H1 (cell line): ENCODE measurements around the gene SCN3B. TPM values are rescaled to one million over a fixed set of nuclear protein-coding genes. Genes with fewer than 3 reads are reported as not detected.

Experiments
- CTCF ChIA-PET: fragments of 300-600 bp; sonication (Branson Sonifier 250); formaldehyde crosslinking; loops from one replicate; lab custom pipeline; 2021; ENCODE audit not compliant: partially characterized antibody; lab: Charles Lee
- POLR2A ChIA-PET: fragments of 300-600 bp; sonication (Branson Sonifier 250); formaldehyde crosslinking; loops from one replicate; lab custom pipeline; 2021; ENCODE audit warnings: inconsistent platforms; ENCODE audit not compliant: partially characterized antibody; lab: Charles Lee
- DNase-seq, 2 experiments: peaks; one replicate each; pipeline versions ENCODE4 v3.0.0 to v3.0.0-alpha.2; 2010 to 2022; ENCODE audit warnings: low spot score in 2 of 2, low read depth in 1 of 2, mixed read lengths in 1 of 2
- FAIRE-seq: peaks from 2 replicates; lab custom pipeline; 2011; peaks lifted over from hg19 to GRCh38; lab: Jason Lieb, UNC
- H2AFZ ChIP-seq: 2 replicates; pipeline ENCODE4 v1.8.1; 2012; ENCODE audit warnings: low read length, inconsistent platforms
- H2AK5ac ChIP-seq: 2 replicates; pipeline ENCODE4 v1.6.1; 2013; ENCODE audit warnings: low read depth, low read length
- H2BK120ac ChIP-seq: replicated peaks from 2 replicates; pipeline ENCODE3; 2013; ENCODE audit warnings: low read depth, low read length, inconsistent platforms
- H2BK12ac ChIP-seq: 2 replicates; pipeline ENCODE4 v1.6.1; 2013; ENCODE audit warnings: low read depth, low read length
- H2BK15ac ChIP-seq: 2 replicates; pipeline ENCODE4 v1.6.1; 2013; ENCODE audit warnings: low read length
- H2BK20ac ChIP-seq: 2 replicates; pipeline ENCODE4 v1.6.1; 2013; ENCODE audit warnings: low read length
- H2BK5ac ChIP-seq: 2 replicates; pipeline ENCODE4 v1.6.1; 2013; ENCODE audit warnings: low read depth, low read length
- H3K14ac ChIP-seq: 2 replicates; pipeline ENCODE4 v1.6.1; 2013; ENCODE audit warnings: inconsistent platforms; ENCODE audit not compliant: insufficient read length
- H3K18ac ChIP-seq: 2 replicates; pipeline ENCODE4 v1.6.1; 2013; ENCODE audit warnings: low read length; ENCODE audit errors: extremely low read depth
- H3K23ac ChIP-seq: 2 replicates; pipeline ENCODE4 v1.6.1; 2013; ENCODE audit warnings: inconsistent platforms; ENCODE audit not compliant: insufficient read length
- H3K23me2 ChIP-seq: 2 replicates; pipeline ENCODE4 v1.6.1; 2013; ENCODE audit warnings: low read depth, low read length
- H3K27ac ChIP-seq: 2 replicates; pipeline ENCODE4 v1.6.1; 2011; ENCODE audit warnings: low read depth, low read length, inconsistent platforms
- H3K27me3 ChIP-seq, 4 experiments: replicated peaks in 1 of 4; 1 replicate in 1 of 4; 2 replicates in 3 of 4; pipeline versions ENCODE4 v1.6.1 to v1.8.1; 2011 to 2013; ENCODE audit warnings: low read length in 3 of 4, mild to moderate bottlenecking in 3 of 4, inconsistent platforms in 2 of 4, mixed read lengths in 2 of 4, moderate library complexity in 1 of 4; ENCODE audit not compliant: control insufficient read depth in 3 of 4, insufficient read depth in 3 of 4; ENCODE audit errors: extremely low read depth in 1 of 4
- H3K36me3 ChIP-seq, 4 experiments: 2 replicates each; pipeline versions ENCODE4 v1.6.1 to v1.8.1; 2011 to 2013; ENCODE audit warnings: mild to moderate bottlenecking in 4 of 4, low read length in 3 of 4, moderate library complexity in 2 of 4, control low read depth in 1 of 4, inconsistent platforms in 1 of 4; ENCODE audit not compliant: insufficient read depth in 4 of 4, control insufficient read depth in 2 of 4
- H3K4ac ChIP-seq: replicated peaks from 2 replicates; pipeline ENCODE3; 2013; ENCODE audit warnings: low read length, low read depth, mixed read lengths, inconsistent platforms; ENCODE audit not compliant: insufficient read length
- H3K4me1 ChIP-seq, 4 experiments: replicated peaks in 1 of 4; 1 replicate in 1 of 4; 2 replicates in 3 of 4; pipeline versions ENCODE4 v1.6.1 to v1.8.1; 2011 to 2013; ENCODE audit warnings: low read length in 3 of 4, inconsistent platforms in 2 of 4, mixed read lengths in 1 of 4; ENCODE audit not compliant: insufficient read depth in 4 of 4, control insufficient read depth in 3 of 4
- H3K4me2 ChIP-seq, 2 experiments: 2 replicates each; pipeline versions ENCODE4 v1.6.1 to v1.8.1; 2011 to 2013; ENCODE audit warnings: low read depth in 2 of 2, low read length in 2 of 2, control low read depth in 1 of 2, inconsistent platforms in 1 of 2, mild to moderate bottlenecking in 1 of 2; ENCODE audit not compliant: insufficient read depth in 1 of 2
- H3K4me3 ChIP-seq, 4 experiments: fragments of 200-600, 300-600 bp in 1 of 4; sonication (generic), shearing (Covaris generic), sonication (Bioruptor Twin) in 1 of 4; 2 replicates each; pipeline versions ENCODE4 v1.5.1 to v1.8.1; 2011 to 2016; ENCODE audit warnings: low read length in 4 of 4, low read depth in 3 of 4, control low read depth in 2 of 4, inconsistent platforms in 2 of 4, mild to moderate bottlenecking in 2 of 4, mixed read lengths in 1 of 4, moderate library complexity in 1 of 4; ENCODE audit not compliant: insufficient read depth in 2 of 4; ENCODE audit errors: extremely low read depth in 1 of 4
- H3K56ac ChIP-seq: replicated peaks from 2 replicates; pipeline ENCODE3; 2013; ENCODE audit warnings: low read depth, mild to moderate bottlenecking, mixed read lengths, low read length, inconsistent platforms; ENCODE audit not compliant: insufficient read length
- H3K79me1 ChIP-seq: 2 replicates; pipeline ENCODE4 v1.6.1; 2013; ENCODE audit warnings: low read depth, low read length, control low read depth
- H3K79me2 ChIP-seq, 2 experiments: 2 replicates each; pipeline versions ENCODE4 v1.6.1 to v1.8.1; 2012 to 2013; ENCODE audit warnings: low read length in 2 of 2, mild to moderate bottlenecking in 2 of 2, inconsistent platforms in 1 of 2; ENCODE audit not compliant: insufficient read depth in 2 of 2, control insufficient read depth in 1 of 2
- H3K9ac ChIP-seq, 4 experiments: replicated peaks in 1 of 4; 1 replicate in 1 of 4; 2 replicates in 3 of 4; pipeline versions ENCODE4 v1.6.1 to v1.8.1; 2011 to 2013; ENCODE audit warnings: low read depth in 3 of 4, low read length in 3 of 4, control low read depth in 2 of 4, mild to moderate bottlenecking in 2 of 4, moderate library complexity in 2 of 4, inconsistent platforms in 1 of 4; ENCODE audit errors: extremely low read depth in 1 of 4
- H3K9me3 ChIP-seq, 2 experiments: 2 replicates each; pipeline versions ENCODE4 v1.6.1 to v1.8.1; 2012 to 2013; ENCODE audit warnings: mild to moderate bottlenecking in 2 of 2, moderate library complexity in 2 of 2, control low read depth in 1 of 2, inconsistent platforms in 1 of 2, low read depth in 1 of 2, low read length in 1 of 2, mixed read lengths in 1 of 2; ENCODE audit not compliant: insufficient read depth in 2 of 2
- H4K20me1 ChIP-seq, 2 experiments: replicated peaks in 1 of 2; 2 replicates each; pipeline versions ENCODE3 to v1.8.1; 2011 to 2013; ENCODE audit warnings: inconsistent platforms in 2 of 2, low read length in 2 of 2, mild to moderate bottlenecking in 1 of 2; ENCODE audit not compliant: insufficient read depth in 2 of 2, control insufficient read depth in 1 of 2
- H4K5ac ChIP-seq: 2 replicates; pipeline ENCODE4 v1.6.1; 2013; ENCODE audit warnings: low read length, low read depth, mixed read lengths, inconsistent platforms; ENCODE audit not compliant: insufficient read length
- H4K8ac ChIP-seq: 2 replicates; pipeline ENCODE4 v1.8.0; 2013; ENCODE audit warnings: mild to moderate bottlenecking, moderate library complexity, low read length, inconsistent platforms; ENCODE audit not compliant: insufficient read depth; ENCODE audit errors: extremely low read depth
- H4K91ac ChIP-seq: replicated peaks from 2 replicates; pipeline ENCODE3; 2013; ENCODE audit warnings: low read length, mixed read lengths, inconsistent platforms; ENCODE audit not compliant: insufficient read length
- BRCA1 ChIP-seq: IDR thresholded peaks from 2 replicates; pipeline ENCODE4 v1.6.1; 2012; ENCODE audit warnings: low read depth, low read length, improper control_type of control experiment
- CBX8 ChIP-seq: fragments of 300-800, 300-1000 bp; sonication (generic); IDR thresholded peaks from 2 replicates; pipeline ENCODE4 v1.7.1; 2016; ENCODE audit warnings: low read depth, low read length, borderline replicate concordance
- HDAC6 ChIP-seq: IDR thresholded peaks from one replicate; pipeline ENCODE4 v1.7.1; 2012; ENCODE audit warnings: low read depth, mild to moderate bottlenecking, inconsistent platforms, low read length, moderate library complexity
- PHF8 ChIP-seq: fragments of 200-600 bp; sonication (generic); conservative IDR thresholded peaks from 2 replicates; pipeline ENCODE4 v1.7.1; 2012; ENCODE audit warnings: low read depth, mild to moderate bottlenecking, inconsistent platforms, low read length, moderate library complexity
- RFX5 ChIP-seq: IDR thresholded peaks from 2 replicates; pipeline ENCODE4 v1.6.1; 2011; ENCODE audit warnings: low read depth, low read length, improper control_type of control experiment, borderline replicate concordance
- RNF2 ChIP-seq: fragments of 200-900, 300-1000 bp; sonication (generic); IDR thresholded peaks from 2 replicates; pipeline ENCODE4 v1.7.1; 2016; ENCODE audit warnings: borderline replicate concordance, low read depth, mild to moderate bottlenecking, antibody characterized with exemption, low read length; ENCODE audit not compliant: poor library complexity, severe bottlenecking; ENCODE audit errors: missing control alignments
- TBP ChIP-seq: IDR thresholded peaks from 2 replicates; pipeline ENCODE4 v1.6.1; 2011; ENCODE audit warnings: low read depth, low read length, improper control_type of control experiment
- WGBS, 2 experiments: shearing (Covaris generic) in 1 of 2; methylation state at CpG; one replicate each; pipeline versions ENCODE4 v1.1.6 to v1.1.7; 2013 to 2015; ENCODE audit warnings: low lambda C conversion rate in 2 of 2, mixed read lengths in 2 of 2, inconsistent platforms in 1 of 2, low coverage in 1 of 2, missing lambda C conversion rate in 1 of 2; ENCODE audit not compliant: insufficient replicate concordance in 2 of 2, insufficient coverage in 1 of 2, insufficient read length in 1 of 2; ENCODE audit errors: extremely low coverage in 1 of 2, missing lambda C conversion rate in 1 of 2; 5-methylcytosine and 5-hydroxymethylcytosine counted together
- polyA plus RNA-seq, 7 experiments: library from polyadenylated mRNA; depleted of rRNA in 3 of 7; stranded (reverse) in 5 of 7; unstranded in 2 of 7; fragments of >200 nt in 5 of 7; fragments of 200-250 nt in 2 of 7; gene quantifications; 1 replicate in 5 of 7; 2 replicates in 1 of 7; 4 replicates in 1 of 7; pipeline versions ENCODE4 v1.2.1 to v1.2.3, GENCODE V29; 2011 to 2013; ENCODE audit warnings: missing spikeins in 2 of 7, mixed read lengths in 2 of 7
- total RNA-seq: library from RNA; stranded (reverse); fragmentation: NEBNext Ultra II Directional; extraction: Animal tissue kit (Norgen Biotek cat#: 25700); gene quantifications from 2 replicates; pipeline ENCODE4 v1.2.1, GENCODE V29; 2021
- TF ChIP-seq, protein P1 (sequence below): IDR thresholded peaks from 2 replicates; pipeline ENCODE4 v1.6.1; 2011; ENCODE audit warnings: low read depth, mild to moderate bottlenecking, low read length; ENCODE audit not compliant: insufficient read depth

The SCN3B gene
- total and polyA plus RNA-seq, 2 of the 8 experiments (the other 6 are each of a cell fraction or from before 2014, with no cell fraction given), result 0.67 to 1.1 TPM

DNA sequence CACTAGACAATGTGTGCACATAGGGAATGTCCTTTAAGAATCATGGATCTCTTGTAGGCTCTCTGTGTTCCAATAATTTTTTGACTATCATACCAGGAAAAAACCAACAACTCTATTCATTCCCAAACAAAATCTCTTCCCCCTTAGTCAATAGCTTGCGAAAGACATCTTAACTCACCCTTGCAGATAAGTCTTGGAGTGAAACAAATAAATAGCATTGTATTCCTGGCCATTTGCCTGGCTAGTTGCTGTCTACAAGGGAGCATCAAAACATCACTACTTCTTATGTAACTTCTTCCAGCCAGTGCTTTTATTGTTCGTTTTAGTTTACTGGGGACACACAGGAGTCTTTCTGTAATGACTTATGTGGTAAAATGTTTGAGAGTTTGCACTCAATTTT lies 29.4 kb downstream of the SCN3B start:
- H3K4me2 ChIP-seq, result no peak overlapping the region
- TF ChIP-seq BRCA1 (no peak), CBX8 (no peak), TBP (no peak), RNF2 (no peak), RFX5 (no peak), HDAC6 (no peak), PHF8 (no peak)
- TF ChIP-seq, protein P1, sequence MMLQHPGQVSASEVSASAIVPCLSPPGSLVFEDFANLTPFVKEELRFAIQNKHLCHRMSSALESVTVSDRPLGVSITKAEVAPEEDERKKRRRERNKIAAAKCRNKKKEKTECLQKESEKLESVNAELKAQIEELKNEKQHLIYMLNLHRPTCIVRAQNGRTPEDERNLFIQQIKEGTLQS, result no peak
- no peak overlapping the region for H4K5ac ChIP-seq
- H3K23me2 ChIP-seq, result no peaks in the 10 kb centered on the region
- FAIRE-seq (no peak), DNase-seq (no peak)
- peaks cover 0 to 3% (median 0%) of the 10 kb centered on the region in 4 experiments; a peak in 2 of 7 replicates for H3K4me1 ChIP-seq
- no peak overlapping the region for H3K27ac ChIP-seq
- H2BK12ac ChIP-seq, result no peak overlapping the region
- no peak overlapping the region for H2BK120ac ChIP-seq
- no peak overlapping the region for H2AK5ac ChIP-seq
- no peaks in the 10 kb centered on the region for H3K79me1 ChIP-seq
- no peak overlapping the region for H2BK20ac ChIP-seq
- no peak overlapping the region for H3K4me3 ChIP-seq
- no peaks in the 10 kb centered on the region for H4K20me1 ChIP-seq
- CTCF ChIA-PET, result interaction anchor here (0.8 to 3.9 kb wide), 5 partner anchors 15 to 87 kb away, joined by 3 to 14 read pairs (median 5); partner anchors contain the start of gene SCN3B
- WGBS, 2 experiments, result 93% methylated on average over 2 of the region's 2 CpGs; no CpG with 5 or more reads in 1 of the 2 experiments
- no peaks in the 10 kb centered on the region for H3K27me3 ChIP-seq
- no peak overlapping the region for H3K56ac ChIP-seq
- H4K91ac ChIP-seq, result no peak overlapping the region
- no peak overlapping the region for H3K9ac ChIP-seq
- H3K23ac ChIP-seq, result no peak overlapping the region
- no peak overlapping the region for H2BK5ac ChIP-seq
- H3K36me3 ChIP-seq, result peaks cover 0 to 11% (median 5%) of the 10 kb centered on the region in 4 experiments
- POLR2A ChIA-PET, result no interaction called here
- H3K79me2 ChIP-seq, result no peaks in the 10 kb centered on the region
- H3K4ac ChIP-seq, result no peak overlapping the region
- H2AFZ ChIP-seq, result no peak overlapping the region
- H4K8ac ChIP-seq, result no peak overlapping the region
- no peak overlapping the region for H3K14ac ChIP-seq
- no peak overlapping the region for H3K18ac ChIP-seq
- H2BK15ac ChIP-seq, result no peak overlapping the region
- no peaks in the 10 kb centered on the region for H3K9me3 ChIP-seq
